ENCODE measurements around the gene ITPR1.

ITPR1 gene

GRCh38 chr3:4574426-4574965, 81.3 kb downstream of the ITPR1 start:
- Histone ChIP-seq H3K27me3 (ENCODE audit: insufficient read depth, low read length) (no peaks in the 10 kb centered on the region), H2AFZ (ENCODE audit: low read length) (no peak overlapping the region), H3K9me2 (ENCODE audit: low read depth, low read length) (no peaks in the 10 kb centered on the region), H3K27ac (ENCODE audit: low read depth, low read length, poor library complexity, severe bottlenecking) (no peak overlapping the region), H3F3A (ENCODE audit: insufficient read depth, low read length) (no peaks in the 10 kb centered on the region), H3K36me3 (ENCODE audit: insufficient read depth, low read length) (no peaks in the 10 kb centered on the region), H3K9ac (ENCODE audit: low read length) (no peak overlapping the region), H3K9me3 (ENCODE audit: low read length) (no peaks in the 10 kb centered on the region), H3K4me1 (ENCODE audit: insufficient read depth, low read length, severe bottlenecking) (no peaks in the 10 kb centered on the region), H4K20me1 (ENCODE audit: insufficient read depth, low read length) (no peaks in the 10 kb centered on the region; the same call in 1 of the 2 replicates), H3K79me2 (ENCODE audit: insufficient read depth, low read length) (no peaks in the 10 kb centered on the region), H3K4me2 (ENCODE audit: low read length) (no peak overlapping the region), H3K4me3 (ENCODE audit: low read depth, low read length, poor library complexity, severe bottlenecking) (no peak overlapping the region)
- TF ChIP-seq CTCF (IDR thresholded peaks at IDR 0.05; ENCODE audit: low read length) = no peak
- TF ChIP-seq EZH2 (IDR thresholded peaks at IDR 0.05; ENCODE audit: borderline replicate concordance, low read length) = no peak

- no peaks in the 10 kb centered on the region; the same call in 1 of the 2 replicates for H4K20me1 ChIP-seq (ENCODE audit: insufficient read depth, low read length)
- H3K9me2 ChIP-seq (ENCODE audit: low read depth, low read length) = no peaks in the 10 kb centered on the region
- TF ChIP-seq EZH2 (IDR thresholded peaks at IDR 0.05; ENCODE audit: borderline replicate concordance, low read length) (no peak), CTCF (IDR thresholded peaks at IDR 0.05; ENCODE audit: low read length) (no peak)
- no peak overlapping the region for H2AFZ ChIP-seq (ENCODE audit: low read length)
- H3K4me3 ChIP-seq (ENCODE audit: low read depth, low read length, poor library complexity, severe bottlenecking) = no peak overlapping the region
- no peaks in the 10 kb centered on the region for H3K4me1 ChIP-seq (ENCODE audit: insufficient read depth, low read length, severe bottlenecking)
- no peaks in the 10 kb centered on the region for H3K79me2 ChIP-seq (ENCODE audit: insufficient read depth, low read length)
- H3K9me3 ChIP-seq (ENCODE audit: low read length) = no peaks in the 10 kb centered on the region
- H3K27me3 ChIP-seq (ENCODE audit: insufficient read depth, low read length) = no peaks in the 10 kb centered on the region
- no peak overlapping the region for H3K27ac ChIP-seq (ENCODE audit: low read depth, low read length, poor library complexity, severe bottlenecking)
- H3K4me2 ChIP-seq (ENCODE audit: low read length) = no peak overlapping the region
- no peaks in the 10 kb centered on the region for H3K36me3 ChIP-seq (ENCODE audit: insufficient read depth, low read length)
- H3F3A ChIP-seq (ENCODE audit: insufficient read depth, low read length) = no peaks in the 10 kb centered on the region
- H3K9ac ChIP-seq (ENCODE audit: low read length) = no peak overlapping the region
Measured at GRCh38 chr3:4575381-4575780, 82.2 kb downstream of the ITPR1 start.

GRCh38 chr3:4577721-4578120, 84.6 kb downstream of the ITPR1 start:
- Histone ChIP-seq H3K27ac (ENCODE audit: low read depth, low read length, poor library complexity, severe bottlenecking) (no peak overlapping the region), H3K9me3 (ENCODE audit: low read length) (no peaks in the 10 kb centered on the region), H3K4me1 (ENCODE audit: insufficient read depth, low read length, severe bottlenecking) (no peaks in the 10 kb centered on the region), H3K9ac (ENCODE audit: low read length) (no peak overlapping the region), H3K4me3 (ENCODE audit: low read depth, low read length, poor library complexity, severe bottlenecking) (no peak overlapping the region), H3F3A (ENCODE audit: insufficient read depth, low read length) (no peaks in the 10 kb centered on the region), H3K79me2 (ENCODE audit: insufficient read depth, low read length) (no peaks in the 10 kb centered on the region), H2AFZ (ENCODE audit: low read length) (no peak overlapping the region), H3K4me2 (ENCODE audit: low read length) (no peak overlapping the region), H3K9me2 (ENCODE audit: low read depth, low read length) (no peaks in the 10 kb centered on the region), H3K36me3 (ENCODE audit: insufficient read depth, low read length) (no peaks in the 10 kb centered on the region), H4K20me1 (ENCODE audit: insufficient read depth, low read length) (no peaks in the 10 kb centered on the region; the same call in 1 of the 2 replicates), H3K27me3 (ENCODE audit: insufficient read depth, low read length) (no peaks in the 10 kb centered on the region)
- no peak for TF ChIP-seq CTCF (IDR thresholded peaks at IDR 0.05; ENCODE audit: low read length)
- TF ChIP-seq EZH2 (IDR thresholded peaks at IDR 0.05; ENCODE audit: borderline replicate concordance, low read length) = no peak
